Activated naive CD4-positive, alpha-beta T cell treated with anti-CD3 and anti-CD28 coated beads for 36 hours (primary cell): Measurements from ENCODE around the gene LCLAT1. TPM values are rescaled to one million over a fixed set of nuclear protein-coding genes. Genes with fewer than 3 reads are reported as not detected.
A peak's percentile ranks its signal among the peaks of the same experiment; 100 is the strongest.

Experiments
- CTCF ChIA-PET: fragments of 350-600 bp; sonication (Branson Sonifier 250); formaldehyde crosslinking; loops from one replicate; lab custom pipeline; 2021; ENCODE audit warnings: antibody characterized with exemption; lab: Charles Lee
- DNase-seq: peaks from one replicate; pipeline ENCODE4 v3.0.0-alpha.2; 2020
- H3K27ac Mint-ChIP-seq: one replicate; pipeline ENCODE4 v1.8.0; 2021; ENCODE audit warnings: mild to moderate bottlenecking, mixed read lengths
- H3K27me3 Mint-ChIP-seq: one replicate; pipeline ENCODE4 v1.8.0; 2021; ENCODE audit warnings: low read depth, mixed read lengths
- H3K36me3 Mint-ChIP-seq: one replicate; pipeline ENCODE4 v1.8.0; 2021; ENCODE audit warnings: low read depth, mixed read lengths
- H3K4me1 Mint-ChIP-seq: one replicate; pipeline ENCODE4 v1.8.0; 2021; ENCODE audit warnings: low read depth, mixed read lengths
- H3K4me3 Mint-ChIP-seq: one replicate; pipeline ENCODE4 v1.8.0; 2021; ENCODE audit warnings: mild to moderate bottlenecking, moderate library complexity, mixed read lengths
- H3K9me3 Mint-ChIP-seq: one replicate; pipeline ENCODE4 v1.8.0; 2021; ENCODE audit warnings: mixed read lengths
- intact Hi-C: fragments of 100-400 bp; cut with micrococcal nuclease; formaldehyde crosslinking; loops from one replicate; pipeline ENCODE4 v1.15.1; 2023
- total RNA-seq, 2 experiments: library from RNA; stranded (reverse); gene quantifications; one replicate each; pipeline ENCODE4 v1.2.3, GENCODE V29; 2021

The LCLAT1 gene
- total RNA-seq, 2 experiments from 2014 or later = 18.8 to 22.8 TPM

- H3K27me3 Mint-ChIP-seq = no peaks in the 10 kb centered on the region
Observed at GRCh38 chr2:30428348-30428662, 18.7 kb upstream of the LCLAT1 start.

GRCh38 chr2:30428827-30429461 lies 18.1 kb upstream of the LCLAT1 start:
- H3K4me1 Mint-ChIP-seq = peaks cover 48% of the 10 kb centered on the region
- H3K27me3 Mint-ChIP-seq = no peaks in the 10 kb centered on the region
- intact Hi-C loops = loop anchor here (1.0 kb wide), 1 partner anchor 19 kb away; no protein-coding TSS in a partner anchor
- peak; percentile 54 for DNase-seq
- CTCF ChIA-PET = interaction anchor here (0.6 to 1.9 kb wide), 9 partner anchors 42 to 264 kb away, joined by 3 to 11 read pairs (median 3); no protein-coding TSS in a partner anchor
- H3K27ac Mint-ChIP-seq = peak overlapping the region; percentile 82
- peak overlapping the region; percentile 36 for H3K4me3 Mint-ChIP-seq
- no peaks in the 10 kb centered on the region for H3K9me3 Mint-ChIP-seq
- H3K36me3 Mint-ChIP-seq = no peaks in the 10 kb centered on the region

More at GRCh38 chr2:30428348-30428662, 18.7 kb upstream of the LCLAT1 start:
- Mint-ChIP-seq H3K9me3 (no peaks in the 10 kb centered on the region), H3K36me3 (no peaks in the 10 kb centered on the region), H3K27ac (peak overlapping the region; percentile 82), H3K4me1 (peaks cover 51% of the 10 kb centered on the region), H3K4me3 (peak overlapping the region; percentile 36)
- no peak for DNase-seq
- intact Hi-C loops = loop anchor here (1.0 kb wide), 1 partner anchor 20 kb away; no protein-coding TSS in a partner anchor
- CTCF ChIA-PET = interaction anchor here (0.6 to 1.9 kb wide), 6 partner anchors 43 to 263 kb away, joined by 3 to 11 read pairs (median 4); no protein-coding TSS in a partner anchor

- H3K9me3 Mint-ChIP-seq = no peaks in the 10 kb centered on the region
- H3K36me3 Mint-ChIP-seq = no peaks in the 10 kb centered on the region
- H3K27me3 Mint-ChIP-seq = no peaks in the 10 kb centered on the region
- H3K4me1 Mint-ChIP-seq = peaks cover 23% of the 10 kb centered on the region
- no peak overlapping the region for H3K4me3 Mint-ChIP-seq
- no peak for DNase-seq
- intact Hi-C loops = no loop called here
- no peak overlapping the region for H3K27ac Mint-ChIP-seq
- CTCF ChIA-PET = no interaction called here
Observed at GRCh38 chr2:30433541-30434299, 13.3 kb upstream of the LCLAT1 start.

- Mint-ChIP-seq H3K4me1 (peaks cover 25% of the 10 kb centered on the region), H3K27ac (no peak overlapping the region), H3K9me3 (no peaks in the 10 kb centered on the region), H3K4me3 (no peak overlapping the region), H3K36me3 (no peaks in the 10 kb centered on the region), H3K27me3 (no peaks in the 10 kb centered on the region)
- CTCF ChIA-PET = no interaction called here
- intact Hi-C loops = no loop called here
- no peak for DNase-seq
Observed at GRCh38 chr2:30434708-30435107, 12.3 kb upstream of the LCLAT1 start.

GRCh38 chr2:30436859-30437435 lies 10.1 kb upstream of the LCLAT1 start:
- intact Hi-C loops = no loop called here
- H3K36me3 Mint-ChIP-seq = no peaks in the 10 kb centered on the region
- peaks cover 36% of the 10 kb centered on the region for H3K4me1 Mint-ChIP-seq
- no peaks in the 10 kb centered on the region for H3K27me3 Mint-ChIP-seq
- H3K27ac Mint-ChIP-seq = no peak overlapping the region
- DNase-seq = peak; percentile 34
- CTCF ChIA-PET = interaction anchor here (0.5 to 2.0 kb wide), 5 partner anchors 11 to 275 kb away, joined by 3 to 5 read pairs (median 3); no protein-coding TSS in a partner anchor
- H3K4me3 Mint-ChIP-seq = no peak overlapping the region
- no peaks in the 10 kb centered on the region for H3K9me3 Mint-ChIP-seq

- no peak overlapping the region for H3K4me3 Mint-ChIP-seq
- peaks cover 41% of the 10 kb centered on the region for H3K4me1 Mint-ChIP-seq
- intact Hi-C loops = no loop called here
- CTCF ChIA-PET = interaction anchor here (1.4 to 2.0 kb wide), 3 partner anchors 16 to 274 kb away, joined by 3 to 5 read pairs (median 3); no protein-coding TSS in a partner anchor
- H3K27me3 Mint-ChIP-seq = no peaks in the 10 kb centered on the region
- no peaks in the 10 kb centered on the region for H3K36me3 Mint-ChIP-seq
- no peak overlapping the region for H3K27ac Mint-ChIP-seq
- no peaks in the 10 kb centered on the region for H3K9me3 Mint-ChIP-seq
- no peak for DNase-seq
Observed at GRCh38 chr2:30437809-30438548, 9.1 kb upstream of the LCLAT1 start.

GRCh38 chr2:30439296-30439695 lies 7.8 kb upstream of the LCLAT1 start:
- H3K27me3 Mint-ChIP-seq = no peaks in the 10 kb centered on the region
- intact Hi-C loops = loop anchor here (1.0 kb wide), 1 partner anchor 9 kb away; no protein-coding TSS in a partner anchor
- H3K4me3 Mint-ChIP-seq = no peak overlapping the region
- H3K4me1 Mint-ChIP-seq = peaks cover 41% of the 10 kb centered on the region
- peak overlapping the region; percentile 79 for H3K27ac Mint-ChIP-seq
- H3K9me3 Mint-ChIP-seq = no peaks in the 10 kb centered on the region
- CTCF ChIA-PET = interaction anchor here (0.6 kb wide), 1 partner anchor 323 kb away, joined by 4 read pairs; no protein-coding TSS in a partner anchor
- H3K36me3 Mint-ChIP-seq = no peaks in the 10 kb centered on the region
- DNase-seq = peak; percentile 26

- no peak overlapping the region for H3K4me3 Mint-ChIP-seq
Observed at GRCh38 chr2:30439879-30440278, 7.2 kb upstream of the LCLAT1 start.

GRCh38 chr2:30441023-30441422 lies 6.0 kb upstream of the LCLAT1 start:
- no peak overlapping the region for H3K27ac Mint-ChIP-seq
- CTCF ChIA-PET = interaction anchor here (0.7 kb wide), 1 partner anchor 91 kb away, joined by 3 read pairs; no protein-coding TSS in a partner anchor
- H3K4me1 Mint-ChIP-seq = peaks cover 41% of the 10 kb centered on the region

More at GRCh38 chr2:30439879-30440278, 7.2 kb upstream of the LCLAT1 start:
- Mint-ChIP-seq H3K27ac (peak overlapping the region; percentile 79), H3K27me3 (no peaks in the 10 kb centered on the region), H3K4me1 (peaks cover 41% of the 10 kb centered on the region), H3K9me3 (no peaks in the 10 kb centered on the region), H3K36me3 (no peaks in the 10 kb centered on the region)
- CTCF ChIA-PET = interaction anchor here (0.6 kb wide), 1 partner anchor 14 kb away, joined by 3 read pairs; no protein-coding TSS in a partner anchor
- peak; percentile 79 for DNase-seq
- intact Hi-C loops = loop anchor here (1.0 to 10.0 kb wide), 4 partner anchors 8 to 885 kb away; no protein-coding TSS in a partner anchor

GRCh38 chr2:30443081-30443480 lies 4.0 kb upstream of the LCLAT1 start:
- no peaks in the 10 kb centered on the region for H3K36me3 Mint-ChIP-seq
- CTCF ChIA-PET = interaction anchor here (0.6 kb wide), 1 partner anchor 268 kb away, joined by 3 read pairs; no protein-coding TSS in a partner anchor

More at GRCh38 chr2:30441023-30441422, 6.0 kb upstream of the LCLAT1 start:
- Mint-ChIP-seq H3K36me3 (no peaks in the 10 kb centered on the region), H3K27me3 (no peaks in the 10 kb centered on the region), H3K9me3 (no peaks in the 10 kb centered on the region), H3K4me3 (no peak overlapping the region)
- intact Hi-C loops = loop anchor here (10.0 kb wide), 1 partner anchor 884 kb away; no protein-coding TSS in a partner anchor
- no peak for DNase-seq

GRCh38 chr2:30444273-30444672 lies 2.8 kb upstream of the LCLAT1 start:
- CTCF ChIA-PET = no interaction called here
- Mint-ChIP-seq H3K27ac (no peak overlapping the region), H3K27me3 (no peaks in the 10 kb centered on the region), H3K4me1 (peaks cover 39% of the 10 kb centered on the region), H3K36me3 (no peaks in the 10 kb centered on the region), H3K4me3 (no peak overlapping the region), H3K9me3 (no peaks in the 10 kb centered on the region)
- DNase-seq = no peak
- intact Hi-C loops = loop anchor here (10.0 kb wide), 1 partner anchor 881 kb away; no protein-coding TSS in a partner anchor

More at GRCh38 chr2:30443081-30443480, 4.0 kb upstream of the LCLAT1 start:
- H3K4me1 Mint-ChIP-seq = peaks cover 35% of the 10 kb centered on the region
- intact Hi-C loops = loop anchor here (10.0 kb wide), 1 partner anchor 882 kb away; no protein-coding TSS in a partner anchor
- no peak overlapping the region for H3K27ac Mint-ChIP-seq
- no peaks in the 10 kb centered on the region for H3K27me3 Mint-ChIP-seq
- no peak for DNase-seq
- H3K4me3 Mint-ChIP-seq = no peak overlapping the region
- no peaks in the 10 kb centered on the region for H3K9me3 Mint-ChIP-seq
